HG02588 (cell line): Measurements from ENCODE around the gene E2F4.

Experiments used
- ATAC-seq: cut with Tn5 transposase; IDR thresholded peaks from one replicate; pipeline ENCODE4 v1.9.1; 2021; ENCODE audit warnings: mild to moderate bottlenecking, moderate library complexity; ENCODE audit not compliant: unreplicated experiment

The E2F4 gene

DNA sequence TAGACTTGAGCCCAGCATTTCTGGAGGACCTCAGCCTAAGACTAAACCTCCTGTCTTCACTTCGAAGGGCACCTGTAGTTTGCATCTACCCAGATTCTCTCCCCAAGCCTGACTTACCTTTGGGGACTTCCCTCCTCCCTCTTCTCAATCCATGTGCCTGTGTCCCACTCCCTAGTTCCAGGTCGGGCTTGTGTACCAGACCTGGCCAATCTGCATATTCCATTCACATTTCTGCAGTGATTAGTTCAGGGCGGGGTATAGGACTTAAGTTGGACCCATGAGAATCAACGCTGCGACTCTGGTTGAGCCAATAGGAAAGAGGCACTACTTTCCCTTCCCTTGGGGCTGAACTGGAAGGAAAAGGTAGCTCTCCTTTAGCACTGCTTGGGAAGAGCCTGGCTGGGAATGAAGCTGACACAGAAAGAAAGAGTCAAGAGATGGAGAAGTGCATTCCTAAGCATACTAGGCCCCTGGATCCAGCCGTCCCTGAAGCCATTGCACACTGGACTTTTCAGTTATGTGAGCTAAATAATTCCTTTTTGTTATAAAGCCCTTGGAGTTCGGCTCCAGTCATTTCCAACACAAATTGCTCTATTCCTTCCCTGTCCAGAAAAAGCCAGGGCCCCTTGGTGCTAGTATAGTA, 34.7 kb upstream of the E2F4 start:
- ATAC-seq, result no peak

DNA sequence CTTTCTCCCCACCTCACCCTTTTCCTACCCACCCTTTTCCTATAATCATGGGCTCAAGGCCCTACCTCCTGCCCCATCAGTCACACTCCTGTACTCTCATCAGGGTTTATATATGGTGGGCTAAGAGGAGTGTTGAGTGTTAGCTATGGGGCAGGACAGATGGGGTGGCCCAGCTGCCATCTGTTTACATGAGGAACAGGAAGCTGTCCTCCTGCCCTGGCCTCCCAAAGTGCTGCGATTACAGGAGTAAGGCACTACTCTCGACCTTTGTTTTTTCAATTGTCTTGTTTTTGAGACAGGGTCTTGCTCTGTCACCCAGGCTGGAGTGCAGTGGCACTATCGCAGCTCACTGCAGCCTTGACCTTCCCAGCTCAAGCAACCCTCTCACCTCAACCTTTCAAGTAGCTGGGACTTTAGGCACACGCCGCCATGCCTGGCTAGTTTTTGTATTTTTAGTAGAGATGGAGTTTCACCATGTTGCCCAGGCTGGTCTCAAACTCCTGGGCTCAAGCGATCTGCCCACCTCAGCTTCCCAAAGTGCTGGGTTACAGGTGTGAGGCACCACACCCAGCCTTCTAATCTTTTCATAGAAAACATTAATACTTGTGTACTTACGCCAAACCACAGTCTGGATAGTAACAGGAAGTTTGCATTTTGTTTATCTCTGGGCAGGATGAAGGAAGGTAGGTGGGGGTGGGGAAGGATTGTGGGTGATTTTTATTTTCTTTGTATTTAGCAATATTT, 33.9 kb upstream of the E2F4 start:
- ATAC-seq, result no peak

DNA sequence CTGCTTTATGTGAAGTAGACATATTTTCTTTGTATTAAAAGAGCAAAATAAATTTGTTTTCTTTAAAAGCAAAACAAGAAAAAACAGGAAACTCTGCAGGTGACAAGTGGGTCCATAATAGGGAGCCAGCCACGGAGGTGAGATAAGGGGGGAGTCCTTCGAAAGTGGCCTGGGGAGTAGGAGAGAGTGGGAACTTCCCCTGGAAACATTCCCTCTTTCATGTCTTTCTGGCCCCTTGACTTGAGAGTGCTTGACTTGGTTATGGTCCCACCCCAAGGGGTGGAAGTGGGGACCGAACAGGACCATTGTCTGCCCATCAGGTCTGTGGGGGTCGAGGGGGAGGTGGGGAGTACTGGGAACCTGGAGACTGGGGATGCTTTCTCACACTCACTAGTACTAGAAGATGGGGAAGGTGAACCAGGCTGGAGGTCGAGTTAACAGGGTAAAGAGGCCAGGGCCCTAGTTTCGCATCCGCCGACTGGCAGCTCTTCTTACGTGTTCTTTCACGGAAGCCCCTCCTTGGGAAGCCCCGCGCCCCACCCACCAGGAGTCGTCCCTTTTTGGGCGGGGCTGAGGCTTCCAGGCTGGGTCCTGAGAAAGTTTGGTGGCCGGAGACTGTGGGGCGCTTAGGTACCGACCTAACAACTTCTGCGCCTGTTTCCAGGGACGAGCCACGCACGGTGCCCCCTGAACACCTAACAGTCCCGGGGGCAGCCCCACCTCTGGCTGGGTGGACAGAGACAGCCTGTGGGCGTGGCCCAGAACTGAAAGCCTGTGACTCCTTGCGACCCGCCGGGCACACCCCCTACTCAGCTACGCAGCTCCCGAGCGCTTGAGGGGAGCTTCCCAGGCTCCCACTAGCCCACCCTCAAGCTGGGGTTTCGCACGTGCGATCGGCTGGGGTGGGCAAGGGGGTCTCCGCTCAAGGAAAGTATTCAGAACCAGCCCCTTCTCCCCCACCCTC, 33.0 kb upstream of the E2F4 start:
- peak; percentile 33 for ATAC-seq

DNA sequence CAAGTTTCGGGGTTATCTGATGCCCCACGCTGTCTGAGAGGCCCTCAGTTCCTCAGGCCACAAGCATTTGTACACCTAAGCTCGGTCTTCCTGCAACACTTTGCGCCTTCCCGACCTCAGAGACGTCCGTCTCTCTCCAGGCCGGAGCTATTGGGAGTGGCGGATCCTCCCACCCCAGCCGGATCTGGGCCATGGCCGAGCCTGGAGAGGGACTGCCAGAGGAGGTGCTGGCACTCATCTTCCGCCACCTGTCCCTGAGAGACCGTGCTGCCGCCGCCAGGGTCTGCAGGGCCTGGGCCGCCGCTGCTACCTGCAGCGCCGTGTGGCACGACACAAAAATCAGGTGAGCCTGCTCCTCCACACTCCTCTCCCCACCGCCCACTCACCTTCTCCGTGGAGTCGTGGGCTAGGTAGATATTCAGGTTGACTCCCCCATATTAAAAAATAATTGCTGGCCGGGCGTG, 30.3 kb upstream of the E2F4 start:
- no peak for ATAC-seq

DNA sequence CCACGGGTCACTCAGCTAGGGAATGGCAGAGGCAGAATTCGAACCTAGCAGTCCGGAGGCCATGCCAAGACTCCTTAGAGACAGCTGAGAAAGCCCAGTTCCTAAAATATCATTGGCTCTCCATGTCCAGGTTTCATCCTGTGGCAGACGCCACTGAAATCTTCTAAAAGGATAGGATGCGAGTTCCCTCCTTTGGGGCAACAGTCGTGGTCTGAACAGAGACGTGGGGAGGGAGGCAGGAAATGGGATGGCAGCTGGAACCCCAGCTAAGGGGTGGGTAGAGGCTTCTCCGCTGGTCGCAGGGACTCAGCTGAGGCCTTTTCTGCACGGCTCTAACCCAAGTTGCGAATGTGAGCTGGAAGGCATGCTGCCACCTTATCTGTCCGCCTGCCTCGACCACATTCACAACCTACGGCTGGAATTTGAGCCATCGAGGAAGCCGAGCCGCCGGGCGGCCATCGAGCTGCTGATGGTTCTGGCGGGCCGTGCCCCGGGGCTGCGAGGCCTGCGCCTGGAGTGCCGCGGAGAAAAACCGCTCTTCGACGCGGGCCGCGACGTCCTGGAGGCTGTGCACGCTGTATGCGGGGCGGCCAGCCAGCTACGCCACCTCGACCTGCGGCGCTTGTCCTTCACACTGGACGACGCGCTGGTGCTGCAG, 29.3 kb upstream of the E2F4 start:
- ATAC-seq, result no peak

DNA sequence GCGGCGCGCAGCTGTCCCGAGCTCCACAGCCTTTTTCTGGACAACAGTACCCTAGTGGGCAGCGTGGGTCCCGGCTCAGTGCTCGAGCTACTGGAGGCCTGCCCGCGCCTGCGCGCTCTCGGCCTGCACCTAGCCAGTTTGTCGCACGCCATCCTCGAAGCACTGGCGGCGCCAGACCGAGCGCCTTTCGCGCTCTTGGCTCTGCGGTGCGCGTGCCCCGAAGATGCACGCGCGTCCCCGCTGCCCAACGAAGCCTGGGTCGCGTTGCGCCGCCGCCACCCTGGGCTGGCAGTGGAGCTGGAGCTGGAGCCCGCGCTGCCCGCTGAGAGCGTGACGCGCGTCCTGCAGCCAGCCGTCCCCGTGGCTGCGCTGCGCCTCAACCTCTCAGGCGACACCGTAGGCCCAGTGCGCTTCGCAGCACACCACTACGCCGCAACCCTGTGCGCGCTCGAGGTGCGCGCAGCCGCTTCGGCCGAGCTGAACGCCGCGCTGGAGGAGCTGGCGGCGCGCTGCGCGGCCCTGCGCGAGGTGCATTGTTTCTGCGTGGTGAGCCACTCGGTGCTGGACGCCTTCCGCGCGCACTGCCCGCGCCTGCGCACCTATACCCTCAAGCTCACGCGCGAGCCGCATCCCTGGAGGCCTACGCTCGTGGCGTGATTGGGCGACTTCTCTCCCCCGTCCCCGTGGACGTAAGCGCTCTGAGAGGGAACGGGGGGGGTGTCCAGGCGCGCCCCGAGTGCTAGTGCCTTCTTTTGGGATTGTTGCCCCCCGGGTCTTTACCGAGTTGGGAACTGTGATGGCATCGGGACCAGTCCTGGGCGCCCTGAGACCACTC, 28.6 kb upstream of the E2F4 start:
- ATAC-seq, result no peak

DNA sequence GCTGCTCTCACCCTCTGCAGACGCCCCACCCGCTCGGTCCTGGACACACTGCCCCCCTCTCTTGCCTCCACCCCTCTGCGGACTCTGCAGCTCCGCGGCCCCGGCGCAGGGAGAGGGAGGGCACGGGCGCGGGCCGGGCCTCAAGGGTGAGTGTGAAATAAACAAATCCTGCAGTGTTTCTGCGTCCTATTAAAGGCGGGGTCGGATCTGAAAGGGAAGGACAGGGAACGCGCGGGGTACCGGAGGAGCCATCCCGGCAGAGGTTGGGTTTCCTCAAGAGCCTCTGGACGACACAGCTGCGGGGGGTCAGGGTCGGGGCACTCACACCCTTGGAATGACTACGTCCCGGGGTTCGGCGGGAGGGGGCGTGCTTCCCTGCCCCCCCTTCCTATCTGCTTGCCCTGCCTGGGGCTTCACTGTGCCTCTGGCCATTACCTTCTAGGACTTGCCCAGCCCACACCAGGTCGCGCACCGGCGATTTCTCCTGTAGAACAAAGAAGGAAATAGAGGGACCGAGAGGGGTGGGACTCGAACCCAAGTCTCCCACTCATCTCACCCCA, 27.9 kb upstream of the E2F4 start:
- ATAC-seq, result no peak

DNA sequence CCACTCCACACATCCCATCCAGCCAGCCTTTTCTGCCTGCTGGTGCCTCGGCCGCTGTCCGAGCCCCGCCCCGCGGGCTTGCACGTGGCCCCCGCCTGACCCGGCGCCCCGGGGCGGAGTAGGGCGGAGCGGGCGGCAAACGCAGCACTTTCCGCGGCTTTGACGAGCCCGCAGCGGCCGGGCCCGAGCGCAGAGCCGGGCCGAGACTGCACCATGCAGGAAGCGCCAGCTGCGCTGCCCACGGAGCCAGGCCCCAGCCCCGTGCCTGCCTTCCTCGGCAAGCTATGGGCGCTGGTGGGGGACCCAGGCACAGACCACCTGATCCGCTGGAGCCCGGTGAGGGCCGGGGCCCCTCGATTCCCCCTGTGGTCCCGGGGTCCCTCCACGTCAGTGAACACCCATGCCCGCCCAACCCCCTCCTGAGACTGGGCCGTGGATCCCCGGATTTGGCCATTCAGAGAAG, 27.3 kb upstream of the E2F4 start, which contains the start of gene HSF4:
TSS of gene HSF4 (plus strand) at position 147 of the 463 bp plus-strand sequence. CDS start at position 214, 67 bp downstream.
- ATAC-seq, result no peak

DNA sequence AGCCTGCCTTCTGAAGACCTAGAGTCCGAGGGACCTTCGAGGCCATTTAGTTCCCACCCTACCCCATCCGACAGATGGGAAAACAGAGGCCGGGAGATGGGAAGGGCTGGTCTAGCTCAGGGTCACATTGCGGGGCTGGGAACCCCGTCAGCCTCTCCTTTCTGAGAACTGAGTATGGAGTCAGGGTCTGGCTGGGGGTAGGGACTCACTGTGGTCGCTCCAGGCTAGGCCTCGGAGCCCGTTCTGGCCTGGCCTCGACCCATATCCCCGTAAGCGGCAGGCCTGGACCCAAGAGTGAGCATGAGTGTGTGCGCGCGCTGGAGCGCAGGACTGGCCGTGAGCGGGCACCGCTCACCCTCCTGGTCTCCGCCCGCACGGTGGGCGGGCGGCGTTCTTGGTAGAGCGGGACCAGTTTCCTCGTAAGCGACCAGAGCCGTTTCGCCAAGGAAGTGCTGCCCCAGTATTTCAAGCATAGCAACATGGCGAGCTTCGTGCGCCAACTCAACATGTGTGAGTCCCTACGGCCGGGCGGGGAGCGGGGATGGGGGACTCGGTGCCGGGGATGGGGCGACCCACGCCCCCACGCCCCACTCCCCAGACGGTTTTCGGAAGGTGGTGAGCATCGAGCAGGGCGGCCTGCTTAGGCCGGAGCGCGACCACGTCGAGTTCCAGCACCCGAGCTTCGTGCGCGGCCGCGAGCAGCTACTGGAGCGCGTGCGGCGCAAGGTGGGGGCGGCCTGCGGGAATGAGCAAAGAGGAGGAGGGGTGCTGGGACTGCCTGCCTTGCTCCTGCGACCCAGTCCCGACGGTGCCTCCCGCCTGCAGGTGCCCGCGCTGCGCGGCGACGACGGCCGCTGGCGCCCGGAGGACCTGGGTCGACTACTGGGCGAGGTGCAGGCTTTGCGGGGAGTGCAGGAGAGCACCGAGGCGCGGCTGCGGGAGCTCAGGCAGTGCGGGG, 26.6 kb upstream of the E2F4 start:
- ATAC-seq, result no peak

DNA sequence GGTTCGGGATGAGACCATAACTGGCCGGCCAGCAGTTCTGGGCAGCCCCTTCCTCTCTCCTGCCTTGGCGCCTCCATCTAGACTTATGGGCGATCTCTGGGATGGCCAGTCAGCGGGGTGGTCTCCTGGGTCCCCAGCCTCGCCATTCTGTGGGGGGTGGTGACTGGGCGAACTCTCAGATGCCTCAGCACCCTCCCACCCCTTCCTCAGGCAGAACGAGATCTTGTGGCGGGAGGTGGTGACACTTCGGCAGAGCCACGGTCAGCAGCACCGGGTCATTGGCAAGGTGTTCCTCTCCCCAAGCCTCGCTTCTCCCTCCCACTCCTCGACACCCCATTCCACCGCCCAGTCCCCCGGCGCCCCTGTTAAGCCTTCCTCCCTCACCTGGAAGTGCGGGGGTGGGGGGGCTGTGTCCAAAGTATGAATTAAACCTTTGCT, 25.8 kb upstream of the E2F4 start:
- ATAC-seq, result no peak

DNA sequence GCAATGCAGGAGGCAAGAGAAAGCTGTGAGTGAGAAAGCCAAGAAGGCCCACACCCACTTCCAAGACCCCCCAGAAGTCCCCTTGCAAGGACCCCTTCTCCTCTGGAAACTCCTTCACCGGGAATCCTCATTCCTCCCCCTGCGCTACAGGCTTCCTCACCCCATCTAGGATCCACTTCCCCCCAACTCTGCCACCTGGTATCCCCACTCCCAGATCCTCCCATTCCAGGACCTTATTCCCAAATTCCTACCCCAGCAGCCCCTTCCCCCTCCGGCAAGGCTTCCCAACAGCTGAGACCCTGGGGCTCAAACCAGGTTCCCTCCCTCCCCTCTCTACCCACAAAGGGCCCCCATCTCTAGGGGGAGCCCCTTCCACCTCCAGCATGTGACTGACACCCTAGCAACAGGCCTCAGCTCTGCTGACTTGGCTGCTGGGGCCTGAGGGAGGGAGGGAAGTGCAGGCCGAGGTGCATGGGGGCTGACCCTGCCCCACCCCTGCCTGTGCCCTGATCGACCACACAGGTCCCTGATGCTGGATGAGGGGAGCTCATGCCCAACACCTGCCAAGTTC, 25.3 kb upstream of the E2F4 start:
- ATAC-seq, result no peak

DNA sequence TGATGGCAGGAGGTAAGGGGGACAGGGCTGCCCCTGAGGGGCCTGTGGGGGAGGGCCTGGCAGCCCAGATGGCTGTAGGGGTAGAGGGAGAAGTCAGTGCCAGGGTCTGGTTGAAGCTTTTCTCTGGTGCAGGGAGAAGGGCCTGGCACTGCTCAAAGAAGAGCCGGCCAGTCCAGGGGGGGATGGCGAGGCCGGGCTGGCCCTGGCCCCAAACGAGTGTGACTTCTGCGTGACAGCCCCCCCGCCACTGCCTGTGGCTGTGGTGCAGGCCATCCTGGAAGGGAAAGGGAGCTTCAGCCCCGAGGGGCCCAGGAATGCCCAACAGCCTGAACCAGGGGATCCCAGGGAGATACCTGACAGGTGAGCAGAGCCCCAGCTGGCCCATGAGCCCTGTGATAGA, 24.4 kb upstream of the E2F4 start:
- no peak for ATAC-seq

DNA sequence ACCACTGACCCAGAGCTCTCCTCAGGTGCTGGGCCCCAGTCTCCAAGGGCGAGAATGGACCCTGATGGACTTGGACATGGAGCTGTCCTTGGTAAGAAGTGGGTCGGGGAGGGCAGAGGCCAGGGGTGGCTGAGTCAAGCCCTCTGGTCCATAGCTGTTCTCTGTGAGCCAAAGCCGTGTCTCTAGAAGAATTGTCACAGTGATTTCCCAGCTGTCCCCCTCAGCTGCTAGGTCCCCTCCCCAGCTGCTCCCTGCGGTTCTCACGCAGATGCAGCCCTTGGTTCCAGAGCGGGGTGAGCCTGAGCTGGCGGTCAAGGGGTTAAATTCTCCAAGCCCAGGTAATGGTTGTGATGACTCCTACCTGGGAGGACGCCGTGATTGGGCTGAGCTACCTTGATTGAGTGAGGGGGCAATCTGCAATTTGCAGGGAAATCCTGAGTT, 22.9 kb upstream of the E2F4 start:
- ATAC-seq, result no peak

DNA sequence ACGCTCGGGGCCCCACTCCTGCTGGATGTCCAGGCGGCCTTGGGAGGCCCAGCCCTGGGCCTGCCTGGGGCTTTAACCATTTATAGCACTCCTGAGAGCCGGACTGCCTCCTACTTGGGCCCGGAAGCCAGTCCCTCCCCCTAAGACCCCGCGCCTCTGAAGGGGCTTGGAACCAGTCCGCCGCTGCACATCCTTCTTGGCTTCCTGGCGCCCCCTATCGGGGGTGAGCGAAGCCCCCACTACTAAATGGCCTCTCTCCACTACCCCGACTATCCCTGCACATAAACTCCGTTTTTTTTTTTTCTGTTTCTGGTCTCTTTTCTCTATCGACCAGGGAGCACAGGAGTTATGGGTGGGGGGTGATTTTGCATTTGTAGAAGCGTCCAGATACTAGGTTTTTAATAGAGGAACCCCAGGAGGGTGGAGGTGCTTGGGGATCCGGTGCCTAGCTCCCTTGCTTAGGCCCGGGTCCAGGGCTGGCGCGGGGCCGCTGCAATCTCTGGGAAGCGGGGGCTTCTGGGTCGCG, 22.2 kb upstream of the E2F4 start:
- ATAC-seq, result no peak

DNA sequence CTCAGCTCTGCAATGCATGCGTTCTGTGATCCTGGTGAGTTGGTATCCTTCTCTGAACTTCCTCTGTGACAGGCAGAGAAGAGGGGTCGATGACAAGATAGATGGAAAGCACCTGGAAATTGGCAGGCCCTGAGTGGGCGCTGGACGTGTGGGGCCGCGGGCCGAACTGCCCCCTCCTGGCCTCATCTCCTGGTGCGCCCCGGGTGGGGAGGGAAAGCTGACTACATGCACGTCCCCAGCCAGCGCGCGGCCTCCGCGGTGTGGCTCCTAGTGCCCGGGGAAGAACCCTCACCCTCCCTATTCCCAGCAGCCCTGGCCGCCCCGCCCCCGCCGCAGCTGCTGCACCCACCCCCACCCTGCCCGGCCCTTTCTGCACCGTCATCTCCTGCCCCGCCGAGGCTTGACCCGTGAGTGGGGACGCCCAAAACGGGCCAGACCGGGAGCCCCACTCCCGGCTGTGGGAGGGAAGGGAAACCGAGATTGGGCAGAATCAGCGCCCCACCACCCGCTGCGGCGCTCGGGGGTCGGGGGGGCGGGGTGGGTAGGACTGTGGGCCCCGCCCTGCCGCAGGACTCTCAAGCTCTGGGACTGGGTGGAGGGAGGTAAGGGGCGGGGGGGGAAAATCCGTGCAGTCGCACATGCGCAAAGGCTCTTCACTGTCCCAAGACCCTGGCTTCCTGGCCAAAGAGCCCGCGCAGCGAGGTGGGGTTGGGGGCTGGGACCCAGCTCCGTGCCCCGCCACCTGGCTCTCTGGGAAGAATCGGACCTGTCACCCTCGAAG, 21.6 kb upstream of the E2F4 start, which contains the start of gene NOL3:
TSS of gene NOL3 (plus strand) at position 371 of the 781 bp plus-strand sequence.
- ATAC-seq, result peak; percentile 48

DNA sequence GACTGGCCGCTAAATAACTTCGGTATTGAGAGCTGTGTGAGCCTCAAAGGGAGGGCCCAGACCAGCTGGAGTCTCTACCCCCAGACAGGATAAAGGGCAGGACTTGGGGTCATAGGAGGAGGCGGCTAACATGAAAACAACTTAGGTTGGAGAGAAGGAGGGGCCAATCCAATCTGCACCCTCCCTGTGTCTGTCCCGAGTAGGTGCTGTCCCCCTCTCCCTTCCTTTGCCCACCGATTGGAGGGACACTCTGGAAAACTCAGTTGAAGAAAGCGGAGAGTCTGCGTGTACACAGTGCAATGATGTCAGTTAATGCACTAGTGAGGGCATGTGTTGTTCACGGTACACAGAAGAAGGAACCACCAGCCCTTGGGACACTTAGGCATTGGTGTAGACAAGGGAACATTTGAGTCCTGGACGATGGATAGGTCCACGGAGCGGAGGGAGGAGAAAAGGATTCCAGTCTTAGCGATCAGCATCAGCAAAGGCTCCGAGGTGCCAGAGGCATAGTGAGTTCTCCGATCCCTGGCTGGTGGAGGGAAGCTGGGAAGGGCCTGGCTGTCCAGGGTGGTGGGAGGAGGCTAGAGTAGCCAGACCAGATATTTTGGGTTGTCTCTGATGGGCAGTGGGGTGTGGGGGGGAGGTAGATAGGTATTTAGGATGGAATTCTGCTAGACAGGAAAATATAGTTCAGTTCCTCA, 20.9 kb upstream of the E2F4 start:
- no peak for ATAC-seq
